ENCODE measurements around the gene CDKN3.
"Not testable (repeated sequence)": the region's sequence is repeated elsewhere in the genome, so short reads cannot be mapped to it uniquely, and the experiment has no call there.

CDKN3 gene

DNA sequence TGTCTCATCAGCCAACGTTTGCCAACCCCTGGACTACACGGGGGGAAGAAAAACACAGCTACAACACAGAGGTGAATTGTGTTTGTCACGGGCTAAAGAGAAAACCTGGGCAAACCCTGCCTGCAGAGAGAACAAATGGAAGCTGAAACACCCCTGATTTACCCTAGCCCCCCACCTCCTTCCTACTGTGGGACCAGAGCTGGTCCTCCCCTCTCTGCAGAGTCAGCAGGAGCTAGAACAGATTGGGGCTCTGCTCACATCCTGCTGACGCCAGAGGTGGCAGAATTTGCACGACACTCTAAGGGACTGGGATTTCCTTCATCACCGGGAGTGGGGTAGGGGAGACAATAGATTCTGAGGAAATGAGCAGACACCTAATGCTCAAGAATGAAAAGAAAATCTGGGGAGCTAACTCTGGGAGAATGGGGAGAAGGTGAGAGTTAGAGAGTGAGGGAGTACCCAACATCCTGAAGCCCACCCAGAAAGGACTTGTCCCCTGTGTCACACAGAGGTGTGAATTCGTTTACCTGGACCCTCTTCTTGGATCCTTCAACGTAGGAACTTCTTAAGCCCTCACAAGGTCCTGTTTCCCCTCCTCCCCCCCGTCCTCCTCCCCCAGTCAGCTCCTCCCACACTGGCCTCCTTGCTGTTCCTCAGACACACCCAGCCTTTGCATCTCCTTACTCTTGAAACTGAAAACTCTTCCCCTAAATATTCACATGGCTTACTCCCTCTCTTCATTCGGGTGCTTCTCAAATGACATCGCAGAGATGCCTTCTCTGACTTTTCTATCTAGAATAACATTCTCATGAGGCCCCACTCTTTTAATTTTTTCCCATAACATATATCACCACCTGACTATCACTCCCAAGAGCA is 26.2 kb upstream of the CDKN3 start:
- DNase-seq (ENCODE audit: low spot score) = no peak

DNA sequence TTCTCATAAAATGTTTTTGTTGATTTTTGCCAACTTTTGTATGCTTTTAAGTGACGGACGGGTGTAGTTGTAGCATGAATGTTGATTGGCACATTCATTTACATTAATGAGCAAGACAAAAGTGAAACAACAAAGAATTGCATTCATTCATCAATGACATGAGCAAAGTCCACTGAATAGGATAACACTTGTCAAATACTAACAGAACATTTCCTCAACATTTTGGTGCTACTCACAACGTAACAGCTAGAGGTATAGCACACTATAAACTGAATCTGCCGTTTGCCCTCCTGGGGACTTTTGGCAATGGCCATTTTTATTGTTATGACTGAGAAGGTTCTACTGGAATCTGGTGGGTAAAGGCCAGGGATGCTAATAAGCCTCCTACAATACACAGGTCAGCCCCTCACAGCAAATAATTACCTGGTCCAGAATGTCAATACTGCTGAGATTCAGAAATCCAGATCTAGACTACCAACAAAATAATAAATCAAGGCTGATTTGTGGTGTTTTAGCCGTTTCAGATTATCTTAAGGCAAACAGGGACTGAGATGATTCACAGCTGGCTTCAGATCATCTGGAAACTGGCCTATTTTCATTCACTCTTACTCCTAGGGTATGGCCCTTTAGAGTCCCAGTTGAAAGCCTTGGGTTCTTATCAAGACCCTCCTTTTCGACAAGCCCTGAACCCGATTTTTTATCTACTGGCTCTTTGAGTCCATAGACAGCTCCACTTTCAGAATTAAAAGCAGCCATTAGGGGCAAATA is 22.5 kb upstream of the CDKN3 start:
- no peak for DNase-seq (ENCODE audit: low spot score)

DNA sequence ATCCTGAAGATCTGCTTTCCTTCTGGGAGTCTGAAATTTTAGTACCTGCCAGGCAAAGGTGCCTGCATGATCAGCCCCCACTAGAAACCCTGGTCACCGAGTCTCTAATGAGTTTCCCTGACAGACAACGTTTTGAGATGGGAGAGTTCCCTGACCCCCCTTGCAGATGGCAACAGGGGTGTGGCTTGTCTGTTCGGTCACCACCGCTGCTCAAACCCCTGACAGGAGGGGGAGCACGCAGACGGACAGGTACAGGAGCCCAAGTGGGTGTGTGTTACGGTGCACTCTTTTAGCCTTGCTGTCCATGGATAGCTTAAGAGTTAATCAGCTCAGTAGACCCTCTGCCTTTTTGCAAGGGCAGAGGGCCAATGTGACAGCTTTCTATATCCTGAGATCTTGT is 19.3 kb upstream of the CDKN3 start:
- no peak for DNase-seq (ENCODE audit: low spot score)

DNA sequence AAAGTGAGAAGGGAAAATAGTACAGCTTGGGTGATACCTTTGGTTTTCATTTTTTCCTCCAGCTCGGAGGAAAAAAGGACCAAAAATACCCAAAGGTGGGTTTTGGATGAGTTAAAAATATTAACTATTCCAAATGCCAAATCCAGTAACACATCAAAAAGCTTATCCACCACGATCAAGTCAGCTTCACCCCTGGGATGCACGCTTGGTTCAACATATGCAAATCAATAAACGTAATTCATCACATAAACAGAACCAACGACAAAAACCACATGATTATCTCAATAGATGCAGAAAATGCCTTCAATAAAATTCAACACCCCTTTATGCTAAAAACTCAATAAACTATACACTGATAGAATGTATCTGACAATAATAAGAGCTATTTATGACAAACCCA is 17.9 kb upstream of the CDKN3 start:
- DNase-seq (ENCODE audit: low spot score) = not testable (repeated sequence)

DNA sequence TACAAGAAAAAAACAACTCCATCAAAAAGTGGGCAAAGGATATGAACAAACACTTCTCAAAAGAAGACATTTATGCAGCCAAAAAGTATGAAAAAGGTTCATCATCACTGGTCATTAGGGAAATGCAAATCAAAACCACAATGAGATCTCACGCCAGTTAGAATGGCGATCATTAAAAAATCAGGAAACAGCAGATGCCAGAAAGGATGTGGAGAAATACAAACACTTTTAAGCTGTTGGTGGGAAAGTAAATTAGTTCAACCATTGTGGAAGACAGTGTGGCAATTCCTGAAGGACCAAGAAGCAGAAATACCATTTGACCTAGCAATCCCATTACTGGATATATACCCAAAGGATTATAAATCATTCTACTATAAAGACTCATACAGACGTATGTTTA is 16.2 kb upstream of the CDKN3 start:
- not testable (repeated sequence) for DNase-seq (ENCODE audit: low spot score)

DNA sequence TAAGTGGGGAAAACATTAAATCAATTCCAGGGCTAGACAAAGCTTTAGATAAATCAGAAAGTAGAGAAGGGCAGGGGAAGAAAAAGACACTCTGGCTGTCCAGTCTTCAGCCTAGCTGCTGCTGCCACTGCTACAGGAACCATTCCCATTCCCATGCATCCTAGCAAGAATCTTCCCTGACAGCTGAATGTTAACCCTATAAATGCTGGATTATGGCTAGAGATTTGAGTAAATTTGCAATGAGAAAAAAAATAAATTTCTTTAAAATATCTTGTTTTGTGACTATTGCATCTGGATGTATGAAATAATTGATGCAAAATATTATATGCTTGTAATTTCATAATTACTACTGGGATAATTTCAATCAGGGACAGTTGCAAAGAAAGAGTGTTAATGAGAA is 15.0 kb upstream of the CDKN3 start:
- no peak for DNase-seq (ENCODE audit: low spot score)

DNA sequence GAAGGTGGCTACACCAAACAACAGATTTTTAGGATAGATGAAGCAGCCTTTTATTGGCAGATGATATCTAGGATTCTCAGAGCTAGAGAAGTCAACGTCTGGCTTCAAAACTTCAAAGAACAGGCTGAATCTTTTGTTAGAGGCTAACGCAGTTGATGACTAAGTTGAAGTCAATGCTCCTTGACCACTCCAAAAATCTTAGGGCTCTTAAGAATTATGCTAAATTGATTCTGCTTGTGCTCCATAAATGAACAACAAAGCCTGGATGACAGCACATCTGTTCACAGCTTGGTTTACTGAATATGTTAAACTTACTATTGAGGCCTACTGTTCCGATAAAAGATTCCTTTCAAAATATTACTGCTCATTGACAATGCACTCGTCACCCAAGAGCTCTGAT is 13.0 kb upstream of the CDKN3 start:
- DNase-seq (ENCODE audit: low spot score) = no peak

DNA sequence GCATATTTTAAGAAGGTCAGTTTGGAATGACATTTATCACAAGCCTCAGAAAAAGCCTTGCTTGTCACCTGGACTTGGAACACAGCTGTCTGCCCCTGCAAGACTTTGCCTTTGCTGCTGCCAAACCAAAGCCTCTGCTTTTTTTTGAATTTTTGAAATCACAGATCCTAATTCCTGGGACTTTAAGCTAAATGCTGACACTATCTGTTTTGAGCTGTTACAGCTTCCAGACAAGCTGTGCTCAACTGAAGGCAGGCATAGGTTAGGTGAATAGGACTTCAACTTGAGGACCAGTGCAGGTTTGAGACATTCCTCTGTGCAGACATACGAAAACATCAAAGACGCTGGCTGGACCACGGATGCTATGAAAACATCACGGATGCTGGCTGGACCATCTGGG is 11.3 kb upstream of the CDKN3 start:
- no peak for DNase-seq (ENCODE audit: low spot score)

DNA sequence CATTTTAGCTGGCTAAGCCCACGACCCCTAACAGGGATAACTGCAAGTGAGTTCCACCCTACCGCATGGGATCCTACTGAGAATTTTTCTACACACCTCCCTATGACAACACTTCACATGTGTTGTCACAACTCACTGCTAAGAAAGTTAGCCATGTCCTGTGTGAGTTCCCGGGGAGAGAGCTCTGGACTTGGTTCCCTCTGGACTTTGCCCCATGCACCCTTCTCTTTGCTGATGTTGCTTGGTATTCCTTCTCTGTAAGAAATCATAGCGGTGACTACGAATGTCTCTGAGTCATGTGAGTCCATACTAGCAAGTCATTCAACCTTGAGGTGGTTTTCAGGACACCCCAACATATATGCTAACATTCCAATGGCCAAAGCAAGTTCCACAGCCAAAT is 9.5 kb upstream of the CDKN3 start:
- no peak for DNase-seq (ENCODE audit: low spot score)

DNA sequence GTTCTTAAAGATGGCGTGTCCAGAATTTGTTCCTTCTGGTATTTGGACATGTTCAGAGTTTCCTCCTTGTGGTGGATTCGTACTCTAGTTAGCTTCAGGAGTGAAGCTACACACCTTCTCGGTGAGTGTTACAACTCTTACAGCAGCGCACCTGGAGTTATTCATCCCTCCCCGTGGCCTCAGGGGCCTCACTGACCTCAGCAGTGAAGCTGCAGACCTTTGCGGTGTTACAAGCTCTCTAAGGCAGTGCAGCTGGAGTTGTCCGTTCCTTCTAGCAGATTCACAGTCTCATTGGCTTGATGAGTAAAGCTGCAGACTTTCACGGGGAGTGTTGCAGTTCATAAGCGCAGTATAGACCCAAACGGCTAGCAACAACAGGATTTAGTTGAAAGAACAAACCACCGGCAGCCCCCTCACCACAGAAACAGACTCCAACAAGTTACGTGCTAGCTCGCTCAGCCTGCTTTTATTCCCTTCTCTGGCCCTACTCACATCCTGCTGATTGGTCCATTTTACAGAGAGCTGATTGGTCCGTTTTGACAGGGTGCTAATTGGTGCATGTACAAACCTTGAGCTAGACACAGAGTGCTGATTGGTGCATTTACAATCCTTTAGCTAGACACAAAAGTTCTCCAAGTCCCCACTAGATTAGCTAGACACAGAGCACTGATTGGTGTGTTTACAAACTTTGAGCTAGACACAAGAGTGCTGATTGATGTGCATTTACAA is 4.5 kb upstream of the CDKN3 start:
- no peak for DNase-seq (ENCODE audit: low spot score)

DNA sequence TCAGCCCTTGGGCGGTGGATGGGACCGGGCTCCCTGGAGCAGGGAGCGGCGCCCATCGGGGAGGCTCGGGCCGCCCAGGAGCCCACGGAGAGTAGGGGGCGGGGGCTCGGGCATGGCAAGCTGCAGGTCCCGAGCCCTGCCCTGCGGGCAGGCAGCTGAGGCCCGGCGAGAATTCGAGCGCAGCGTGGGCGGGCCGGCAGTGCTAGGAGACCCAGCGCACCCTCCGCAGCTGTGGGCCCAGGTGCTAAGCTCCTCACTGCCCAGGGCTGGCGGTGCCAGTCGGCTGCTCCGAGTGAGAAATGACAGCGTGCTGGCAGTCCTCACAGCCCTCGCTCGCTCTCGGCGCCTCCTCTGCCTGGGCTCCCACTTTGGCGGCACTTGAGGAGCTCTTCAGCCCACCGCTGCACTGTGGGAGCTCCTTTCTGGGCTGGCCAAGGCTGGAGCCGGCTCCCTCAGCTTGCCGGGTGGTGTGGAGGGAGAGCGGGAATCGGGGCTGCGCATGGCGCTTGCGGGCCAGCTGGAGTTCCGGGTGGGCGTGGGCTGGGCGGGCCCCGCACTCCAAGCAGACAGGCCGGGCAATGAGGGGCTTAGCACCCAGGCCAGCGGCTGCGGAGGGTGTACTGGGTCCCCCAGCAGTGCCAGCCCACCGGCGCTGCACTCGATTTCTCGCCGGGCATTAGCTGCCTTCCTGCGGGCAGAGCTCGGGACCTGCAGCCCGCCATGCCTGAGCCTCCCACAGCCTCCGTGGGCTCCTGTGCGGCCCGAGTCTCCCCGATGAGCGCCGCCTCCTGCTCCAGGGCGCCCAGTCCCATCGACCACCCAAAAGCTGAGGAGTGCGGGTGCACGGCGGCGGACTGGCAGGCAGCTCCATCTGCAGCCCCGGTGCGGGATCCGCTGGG is 3.6 kb upstream of the CDKN3 start:
- not testable (repeated sequence) for DNase-seq (ENCODE audit: low spot score)

DNA sequence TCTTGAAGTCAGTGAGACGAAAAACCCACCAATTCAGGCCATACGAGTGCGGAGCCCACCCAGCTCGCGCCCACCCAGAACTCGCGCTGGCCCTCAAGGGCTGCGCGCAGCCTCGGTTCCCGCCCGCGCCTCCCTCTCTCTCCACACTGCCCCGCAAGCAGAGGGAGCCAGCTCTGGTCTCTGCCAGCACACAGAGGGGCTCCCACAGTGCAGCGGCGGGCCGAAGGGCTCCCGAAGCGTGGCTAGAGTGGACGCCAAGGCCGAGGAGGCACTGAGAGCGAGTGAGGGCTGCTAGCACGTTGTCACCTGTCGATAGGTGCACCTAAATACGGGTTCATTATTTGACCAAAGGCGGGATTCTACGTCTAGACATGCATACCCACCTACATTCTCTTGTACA is 2.2 kb upstream of the CDKN3 start:
- DNase-seq (ENCODE audit: low spot score) = no peak

DNA sequence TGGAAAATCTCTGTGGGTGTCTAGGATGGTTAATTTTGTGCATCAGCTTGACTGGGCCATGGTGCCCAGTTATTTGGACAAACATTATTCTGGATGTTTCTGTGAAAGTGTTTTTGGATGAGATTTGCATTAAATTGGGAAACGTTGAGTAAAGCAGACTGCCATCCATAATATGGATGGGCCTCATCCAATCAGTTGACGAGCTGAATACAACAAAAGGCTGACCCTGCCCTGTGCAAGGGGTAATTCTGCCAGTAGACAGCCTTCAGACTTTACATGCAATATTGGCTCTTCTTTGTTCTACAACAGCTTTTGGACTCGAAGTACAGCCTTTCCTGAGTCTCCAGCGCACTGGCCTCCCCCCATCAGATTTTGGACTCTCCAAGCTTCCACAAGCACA is 1.5 kb upstream of the CDKN3 start:
- DNase-seq (ENCODE audit: low spot score) = no peak

DNA sequence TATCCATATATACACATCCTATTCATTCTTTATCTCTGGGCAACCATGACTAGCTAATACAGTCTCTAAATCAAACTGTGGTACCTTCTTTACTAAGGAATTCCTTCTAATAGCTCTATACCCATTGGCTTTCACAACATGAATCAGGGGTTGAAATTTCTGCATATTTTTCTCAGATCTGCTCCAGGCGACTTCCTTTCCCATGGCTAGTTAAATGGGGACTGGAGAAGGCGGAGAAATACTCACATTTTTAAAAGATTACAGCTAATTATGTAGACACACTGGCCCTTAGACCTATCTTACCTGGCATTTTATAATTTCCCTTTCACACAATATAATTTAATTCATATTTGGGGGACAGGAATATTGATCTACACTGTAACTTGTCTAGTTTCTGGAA is 1.1 kb upstream of the CDKN3 start:
- no peak for DNase-seq (ENCODE audit: low spot score)

DNA sequence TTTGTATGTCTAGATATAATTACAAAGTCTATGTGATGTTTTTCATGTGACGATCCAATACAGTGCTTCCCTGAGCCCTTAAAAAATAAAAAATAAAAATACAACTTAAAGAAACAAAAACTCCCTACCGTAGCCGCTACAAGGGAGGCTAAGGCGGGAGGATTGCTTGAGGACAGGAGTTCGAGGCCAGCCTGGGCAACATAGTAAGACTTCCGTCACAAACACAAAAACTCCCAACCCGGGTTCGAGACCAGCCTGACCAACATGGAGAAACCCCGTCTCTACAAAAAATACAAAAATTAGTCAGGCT is 669 bp upstream of the CDKN3 start:
- no peak for DNase-seq (ENCODE audit: low spot score)

DNA sequence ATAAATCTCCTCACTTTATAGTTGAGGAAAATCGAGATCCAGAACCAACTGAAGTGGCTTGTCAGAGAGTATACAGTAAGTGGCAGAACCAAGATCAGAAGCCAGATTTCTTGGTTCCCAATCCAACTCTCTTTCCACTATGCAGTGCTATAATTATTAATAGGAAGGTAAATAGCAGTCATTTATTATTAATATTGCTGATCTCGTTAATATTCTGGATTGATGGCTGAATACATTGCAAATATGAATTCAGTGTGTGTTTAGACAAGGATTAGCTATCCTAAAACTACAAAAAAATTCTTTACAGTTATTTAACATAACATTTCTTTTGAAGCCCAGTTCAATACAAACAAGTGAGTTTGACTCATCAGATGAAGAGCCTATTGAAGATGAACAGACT is 2.8 kb downstream of the CDKN3 start:
- no peak for DNase-seq (ENCODE audit: low spot score)

DNA sequence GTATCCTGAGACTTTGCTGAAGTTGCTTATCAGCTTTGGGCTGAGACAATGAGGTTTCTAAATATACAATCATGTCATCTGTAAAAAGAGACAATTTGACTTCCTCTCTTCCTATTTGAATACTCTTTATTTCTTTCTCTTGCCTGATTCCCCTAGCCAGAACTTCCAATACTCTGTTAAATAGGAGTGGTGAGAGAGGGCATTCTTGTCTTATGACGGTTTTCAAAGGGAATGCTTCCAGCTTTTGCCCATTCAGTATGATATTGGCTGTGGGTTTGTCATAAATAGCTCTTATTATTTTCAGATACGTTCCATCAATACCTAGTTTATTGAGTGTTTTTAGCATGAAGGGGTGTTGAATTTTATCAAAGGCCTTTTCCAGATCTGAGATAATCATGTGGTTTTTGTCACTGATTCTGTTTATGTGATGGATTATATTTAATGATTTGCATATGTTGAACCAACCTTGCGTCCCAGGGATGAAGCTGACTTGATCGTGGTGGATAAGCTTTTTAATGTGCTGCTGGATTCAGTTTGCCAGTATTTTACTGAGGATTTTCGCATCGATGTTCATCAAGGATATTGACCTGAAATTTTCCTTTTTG is 6.7 kb downstream of the CDKN3 start:
- not testable (repeated sequence) for DNase-seq (ENCODE audit: low spot score)

DNA sequence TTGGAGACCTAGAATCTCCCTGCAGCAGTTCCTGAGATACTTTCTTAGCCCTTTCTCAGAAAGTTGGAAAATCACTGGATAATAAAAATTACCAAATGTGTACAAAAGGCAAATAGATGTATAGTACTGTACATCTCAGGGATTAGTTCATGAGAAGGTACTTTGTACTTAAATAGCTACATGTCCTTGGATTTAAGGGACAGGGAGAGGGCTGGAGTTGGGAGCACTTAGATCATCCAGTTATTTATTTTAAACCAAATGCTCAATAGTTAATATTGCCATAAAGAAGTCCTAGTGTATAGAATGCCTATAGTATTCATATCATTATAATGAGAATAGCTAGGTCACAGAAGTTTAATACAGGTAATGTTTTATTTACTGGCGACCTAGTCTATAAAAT is 13.4 kb downstream of the CDKN3 start:
- DNase-seq (ENCODE audit: low spot score) = no peak

DNA sequence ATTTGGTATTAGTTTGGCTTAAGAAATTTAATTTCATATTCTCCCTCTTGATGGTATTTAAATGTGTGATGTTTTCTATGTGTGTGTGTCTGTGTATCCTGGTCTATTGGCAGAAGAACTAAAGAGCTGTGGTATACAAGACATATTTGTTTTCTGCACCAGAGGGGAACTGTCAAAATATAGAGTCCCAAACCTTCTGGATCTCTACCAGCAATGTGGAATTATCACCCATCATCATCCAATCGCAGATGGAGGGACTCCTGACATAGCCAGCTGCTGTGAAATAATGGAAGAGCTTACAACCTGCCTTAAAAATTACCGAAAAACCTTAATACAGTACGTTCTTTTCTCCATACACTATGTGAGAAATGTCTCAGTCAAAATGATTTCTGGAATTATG is 14.6 kb downstream of the CDKN3 start:
- DNase-seq (ENCODE audit: low spot score) = no peak

DNA sequence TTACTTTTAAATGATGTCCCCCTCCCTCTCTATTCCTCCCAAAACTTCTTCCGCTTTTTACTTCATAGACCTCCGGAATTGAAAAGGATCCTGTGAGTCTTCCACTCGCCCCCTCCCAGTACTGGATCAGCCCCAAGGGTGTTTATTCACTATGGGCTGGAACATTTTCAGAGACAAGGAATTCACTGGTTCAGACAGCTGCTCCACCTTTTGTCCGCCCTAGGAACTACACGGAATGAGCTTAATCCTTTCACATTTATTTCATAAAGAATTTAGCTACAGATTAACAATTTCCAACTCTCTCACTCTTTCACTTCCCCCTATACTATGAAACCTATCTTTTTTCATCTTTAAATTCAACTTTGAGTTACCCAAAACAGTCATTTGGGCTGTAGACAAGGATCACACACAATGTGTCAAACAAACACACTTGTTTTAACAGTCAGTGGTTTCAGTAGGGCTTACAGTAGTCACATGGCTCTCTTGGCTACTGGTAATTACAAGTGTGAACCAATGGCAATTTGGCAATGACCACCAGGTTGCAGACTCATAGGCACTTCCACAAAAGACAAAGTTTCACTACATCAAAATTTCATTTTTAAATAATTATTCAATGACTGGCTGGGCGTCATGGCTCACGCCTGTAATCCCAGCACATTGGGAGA is 23.8 kb downstream of the CDKN3 start:
- peak; percentile 66 for DNase-seq (ENCODE audit: low spot score)

DNA sequence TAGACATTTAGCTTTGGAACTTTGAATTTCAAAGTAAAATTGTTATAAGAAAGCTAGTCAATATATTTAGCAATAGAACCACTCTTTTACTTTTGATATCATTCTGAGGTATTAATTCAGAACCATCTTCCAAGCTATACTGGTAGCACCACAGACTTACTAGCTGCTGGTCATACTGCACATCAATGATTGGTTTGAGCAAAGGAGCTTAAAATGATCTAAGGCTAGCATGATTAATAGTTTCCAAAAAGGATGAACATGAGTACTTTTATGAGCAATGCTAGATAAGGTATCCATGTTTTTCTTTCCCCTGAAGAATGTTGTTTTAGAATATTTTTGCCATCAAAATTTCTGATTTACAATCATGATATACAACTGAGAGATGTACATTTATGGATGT is 27.2 kb downstream of the CDKN3 start:
- no peak for DNase-seq (ENCODE audit: low spot score)

All from COLO829 (cell line).